WERI-Rb-1 (cell line): ENCODE results near the gene IGSF9B.

Experiments used
- DNase-seq: peaks from one replicate; pipeline ENCODE4 v3.0.0-alpha.2; 2020
- H3K27ac ChIP-seq: fragments of 250-450 bp; sonication (Bioruptor Pico); 2 replicates; pipeline ENCODE4 v1.5.1; 2020; ENCODE audit warnings: mild to moderate bottlenecking, moderate library complexity
- H3K27me3 ChIP-seq: fragments of 250-450 bp; sonication (Bioruptor Pico); 2 replicates; pipeline ENCODE4 v1.5.1; 2021; ENCODE audit warnings: mild to moderate bottlenecking, low read depth, moderate library complexity; ENCODE audit not compliant: insufficient read depth, severe bottlenecking
- H3K36me3 ChIP-seq: fragments of 250-450 bp; sonication (Bioruptor Pico); 2 replicates; pipeline ENCODE4 v1.5.1; 2020; ENCODE audit warnings: mild to moderate bottlenecking, moderate library complexity
- H3K4me3 ChIP-seq: 2 replicates; pipeline ENCODE4 v1.5.1; 2011; ENCODE audit warnings: low read depth, mild to moderate bottlenecking, control low read depth, low read length
- H3K9me3 ChIP-seq: fragments of 250-450 bp; sonication (Bioruptor Pico); 2 replicates; pipeline ENCODE4 v1.5.1; 2021; ENCODE audit warnings: mild to moderate bottlenecking, moderate library complexity; ENCODE audit not compliant: severe bottlenecking
- TF ChIP-seq, protein P1 (sequence below): IDR thresholded peaks from 2 replicates; pipeline ENCODE4 v1.5.1; 2011; ENCODE audit warnings: low read depth, mild to moderate bottlenecking, control low read depth, inconsistent platforms, low read length

The IGSF9B gene

DNA sequence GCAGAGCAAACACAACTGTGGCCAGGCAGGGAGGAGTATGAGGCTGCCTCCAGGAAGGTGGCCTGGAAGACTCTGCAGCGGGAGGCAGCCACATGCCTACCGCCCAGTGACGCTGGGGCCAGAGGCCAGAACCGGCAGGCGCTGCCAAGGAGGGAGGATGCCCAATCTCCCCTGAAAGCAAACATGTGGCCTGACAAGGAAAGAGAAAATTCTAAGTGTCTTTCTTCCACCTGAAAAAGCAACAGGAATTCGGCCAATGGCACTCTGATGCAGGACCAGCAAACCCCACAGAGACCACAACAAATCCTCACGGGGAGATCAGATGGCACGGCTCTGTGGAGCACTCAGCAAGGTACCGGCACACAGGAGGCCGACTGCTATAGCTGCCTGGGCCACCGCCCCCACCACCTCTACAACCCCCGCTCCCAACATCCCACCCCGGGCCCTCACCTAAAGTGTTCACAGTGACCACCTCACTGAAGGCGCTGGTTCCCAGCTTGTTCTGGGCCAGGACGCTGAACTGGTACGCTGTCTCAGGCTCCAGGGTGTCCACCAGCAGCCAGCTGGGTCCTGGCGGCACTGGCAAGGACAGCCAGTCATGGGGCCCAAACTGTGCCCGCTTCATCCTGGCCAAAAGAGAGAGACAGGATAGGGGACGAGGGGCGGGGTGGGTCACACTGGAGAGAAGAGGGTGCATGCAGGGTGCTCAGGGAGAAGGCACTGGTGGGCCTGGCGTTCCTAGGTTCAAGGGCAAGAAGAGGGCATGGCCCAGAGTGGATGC, 30.1 kb downstream of the IGSF9B start:
- TF ChIP-seq, protein P1, sequence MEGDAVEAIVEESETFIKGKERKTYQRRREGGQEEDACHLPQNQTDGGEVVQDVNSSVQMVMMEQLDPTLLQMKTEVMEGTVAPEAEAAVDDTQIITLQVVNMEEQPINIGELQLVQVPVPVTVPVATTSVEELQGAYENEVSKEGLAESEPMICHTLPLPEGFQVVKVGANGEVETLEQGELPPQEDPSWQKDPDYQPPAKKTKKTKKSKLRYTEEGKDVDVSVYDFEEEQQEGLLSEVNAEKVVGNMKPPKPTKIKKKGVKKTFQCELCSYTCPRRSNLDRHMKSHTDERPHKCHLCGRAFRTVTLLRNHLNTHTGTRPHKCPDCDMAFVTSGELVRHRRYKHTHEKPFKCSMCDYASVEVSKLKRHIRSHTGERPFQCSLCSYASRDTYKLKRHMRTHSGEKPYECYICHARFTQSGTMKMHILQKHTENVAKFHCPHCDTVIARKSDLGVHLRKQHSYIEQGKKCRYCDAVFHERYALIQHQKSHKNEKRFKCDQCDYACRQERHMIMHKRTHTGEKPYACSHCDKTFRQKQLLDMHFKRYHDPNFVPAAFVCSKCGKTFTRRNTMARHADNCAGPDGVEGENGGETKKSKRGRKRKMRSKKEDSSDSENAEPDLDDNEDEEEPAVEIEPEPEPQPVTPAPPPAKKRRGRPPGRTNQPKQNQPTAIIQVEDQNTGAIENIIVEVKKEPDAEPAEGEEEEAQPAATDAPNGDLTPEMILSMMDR: no peak
- H3K4me3 ChIP-seq: no peak overlapping the region
- H3K27ac ChIP-seq: no peak overlapping the region
- H3K27me3 ChIP-seq: no peaks in the 10 kb centered on the region
- peaks cover 95% of the 10 kb centered on the region for H3K36me3 ChIP-seq
- no peaks in the 10 kb centered on the region for H3K9me3 ChIP-seq
- no peak for DNase-seq

DNA sequence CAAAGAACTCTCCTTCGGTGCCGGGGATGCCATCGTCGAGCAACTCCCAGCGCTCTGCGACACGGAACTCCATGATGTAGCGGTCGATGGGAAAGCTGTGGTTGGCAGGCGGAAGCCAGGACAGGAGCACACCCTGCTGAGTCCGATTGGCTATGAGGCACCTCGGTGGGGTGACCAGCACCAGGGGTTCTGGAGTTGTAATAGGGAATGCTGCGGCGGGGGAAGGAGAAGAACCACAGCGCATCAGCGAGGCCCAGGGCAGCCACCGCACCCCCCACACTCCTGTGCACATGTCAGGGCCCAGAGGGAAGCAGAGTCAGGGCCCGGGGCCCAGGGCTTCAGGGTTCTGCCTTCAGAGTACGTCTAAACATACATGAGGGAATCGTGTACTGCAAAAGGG, 31.0 kb downstream of the IGSF9B start:
- TF ChIP-seq, protein P1: no peak
- Histone ChIP-seq H3K36me3 (peaks cover 93% of the 10 kb centered on the region), H3K27me3 (no peaks in the 10 kb centered on the region), H3K9me3 (no peaks in the 10 kb centered on the region), H3K27ac (no peak overlapping the region), H3K4me3 (no peak overlapping the region)
- no peak for DNase-seq

DNA sequence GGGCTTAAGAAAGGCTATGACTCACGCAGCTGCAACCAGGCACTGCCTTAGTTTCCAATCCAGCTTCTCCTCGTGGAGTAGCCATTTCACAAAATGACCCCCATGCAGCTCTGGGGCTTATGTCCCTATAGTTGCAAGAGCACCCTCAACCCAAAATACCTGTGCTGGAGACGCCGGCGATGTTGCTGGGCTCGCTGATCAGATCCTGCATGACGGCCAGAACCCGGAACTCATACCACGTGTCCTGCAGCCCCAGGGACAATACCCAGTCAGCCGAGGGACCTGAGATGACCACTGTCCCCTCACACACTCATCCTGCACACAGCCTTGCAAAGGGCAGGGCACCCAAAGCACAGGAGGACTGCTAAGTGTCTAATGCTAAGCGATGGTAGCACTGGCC, 32.1 kb downstream of the IGSF9B start:
- H3K36me3 ChIP-seq: peaks cover 92% of the 10 kb centered on the region
- H3K27me3 ChIP-seq: no peaks in the 10 kb centered on the region
- H3K9me3 ChIP-seq: no peaks in the 10 kb centered on the region
- DNase-seq: no peak
- TF ChIP-seq, protein P1: no peak
- no peak overlapping the region for H3K4me3 ChIP-seq
- H3K27ac ChIP-seq: no peak overlapping the region

DNA sequence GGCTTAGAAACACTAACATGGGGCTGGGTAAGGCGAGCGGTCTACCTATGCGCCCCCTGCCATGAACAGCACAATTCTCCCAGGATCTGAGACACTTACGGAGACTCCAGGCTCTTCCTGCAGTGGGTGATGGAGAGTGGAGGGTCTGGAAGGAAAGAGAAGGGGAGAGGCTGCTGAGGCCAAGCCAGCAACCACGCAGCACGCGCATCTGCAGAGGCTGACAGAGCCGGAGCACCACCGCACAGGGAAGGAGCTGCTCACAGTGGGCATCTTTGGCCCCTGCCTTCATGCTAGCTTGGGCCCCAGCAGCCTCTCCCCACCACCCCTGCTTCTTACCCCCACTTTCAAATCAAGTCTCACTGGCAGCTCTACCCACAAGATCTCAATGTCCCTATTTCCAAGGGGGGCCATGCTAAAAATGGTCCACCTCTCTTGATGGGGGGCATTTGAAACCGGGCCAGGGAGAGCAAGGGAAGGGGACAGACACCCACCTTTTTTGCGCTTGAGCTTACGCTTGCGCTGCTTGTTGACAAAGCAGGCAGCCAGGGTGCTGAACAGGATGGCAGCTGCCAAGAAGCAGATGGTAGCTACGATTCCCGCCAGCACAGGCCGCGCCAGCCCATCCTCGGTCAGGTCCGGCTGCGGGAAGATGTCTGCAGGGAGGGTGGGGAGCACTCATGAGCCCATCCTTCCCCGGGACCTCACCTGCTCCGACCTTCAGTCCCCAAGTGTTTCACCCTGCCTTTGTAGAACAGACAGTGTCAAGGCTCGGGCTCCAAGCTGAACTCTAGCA, 34.5 kb downstream of the IGSF9B start:
- H3K27ac ChIP-seq: no peak overlapping the region
- no peaks in the 10 kb centered on the region for H3K9me3 ChIP-seq
- no peak overlapping the region for H3K4me3 ChIP-seq
- peaks cover 82% of the 10 kb centered on the region for H3K36me3 ChIP-seq
- TF ChIP-seq, protein P1: no peak
- H3K27me3 ChIP-seq: no peaks in the 10 kb centered on the region
- no peak for DNase-seq

DNA sequence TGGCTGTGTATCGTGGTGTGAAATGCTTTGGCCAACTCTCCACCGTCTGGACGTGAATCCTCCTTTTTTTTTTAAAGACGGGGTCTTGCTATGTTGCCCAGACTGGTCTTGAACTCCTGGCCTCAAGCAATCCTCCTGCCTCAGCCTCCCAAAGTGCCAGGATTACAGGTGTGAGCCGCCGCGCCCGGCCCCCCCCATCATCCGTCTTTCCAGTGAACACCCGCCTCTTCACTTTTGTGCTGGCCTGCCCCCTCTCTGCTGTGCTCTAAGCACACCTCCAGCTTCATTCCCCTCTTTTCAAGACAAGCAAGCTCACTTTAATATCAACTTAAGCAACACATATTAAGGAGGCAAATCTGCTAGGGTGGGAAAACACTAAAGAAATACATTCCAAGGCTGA, 35.3 kb downstream of the IGSF9B start:
- Histone ChIP-seq H3K36me3 (peaks cover 80% of the 10 kb centered on the region), H3K4me3 (no peak overlapping the region), H3K9me3 (no peaks in the 10 kb centered on the region), H3K27ac (no peak overlapping the region), H3K27me3 (no peaks in the 10 kb centered on the region)
- TF ChIP-seq, protein P1: no peak
- no peak for DNase-seq
